HG02759 (cell line): ENCODE measurements around the gene PLIN5.

Experiments
- ATAC-seq: cut with Tn5 transposase; IDR thresholded peaks from one replicate; pipeline ENCODE4 v1.9.1; 2021; ENCODE audit warnings: mild to moderate bottlenecking, moderate library complexity; ENCODE audit not compliant: unreplicated experiment

Gene PLIN5

GRCh38 chr19:4493104-4493928 is 41.7 kb downstream of the PLIN5 start:
- no peak for ATAC-seq

DNA sequence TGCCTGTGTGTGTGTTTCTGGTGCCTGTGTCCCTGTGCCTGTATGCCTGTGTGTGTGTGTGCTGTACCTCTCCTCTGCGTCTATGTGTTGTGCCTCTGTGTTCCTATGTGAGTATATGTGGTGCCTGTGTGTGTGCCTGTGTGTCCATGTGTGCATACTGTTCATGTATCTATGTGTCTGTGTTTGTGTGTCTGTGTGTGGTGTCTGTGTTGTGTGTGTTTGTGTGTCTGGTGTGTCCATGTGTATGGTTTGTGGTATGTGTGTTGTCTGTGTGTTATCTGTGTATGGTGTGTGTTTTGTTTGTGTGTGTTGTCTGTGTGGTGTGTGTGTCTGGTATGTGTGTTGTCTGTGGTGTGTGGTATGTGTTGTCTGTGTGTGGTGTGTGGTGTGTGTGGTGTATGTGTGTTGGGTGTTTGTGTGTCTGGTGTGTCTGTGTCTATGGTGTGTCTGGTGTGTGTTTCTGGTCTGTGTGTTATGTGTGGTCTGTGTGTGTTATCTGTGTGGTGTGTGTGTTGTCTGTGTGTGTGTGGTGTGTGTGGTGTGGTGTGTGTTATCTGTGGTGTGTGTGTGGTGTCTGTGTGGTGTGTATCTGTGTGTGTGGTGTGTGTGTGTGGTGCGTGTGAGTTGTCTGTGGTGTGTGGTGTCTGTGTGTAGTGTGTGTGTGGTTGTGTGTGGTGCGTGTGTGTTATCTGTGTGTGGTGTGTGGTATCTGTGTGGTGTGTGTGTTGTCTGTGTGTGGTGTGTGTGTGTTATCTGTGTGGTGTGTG is 42.5 kb downstream of the PLIN5 start:
- no peak for ATAC-seq

DNA sequence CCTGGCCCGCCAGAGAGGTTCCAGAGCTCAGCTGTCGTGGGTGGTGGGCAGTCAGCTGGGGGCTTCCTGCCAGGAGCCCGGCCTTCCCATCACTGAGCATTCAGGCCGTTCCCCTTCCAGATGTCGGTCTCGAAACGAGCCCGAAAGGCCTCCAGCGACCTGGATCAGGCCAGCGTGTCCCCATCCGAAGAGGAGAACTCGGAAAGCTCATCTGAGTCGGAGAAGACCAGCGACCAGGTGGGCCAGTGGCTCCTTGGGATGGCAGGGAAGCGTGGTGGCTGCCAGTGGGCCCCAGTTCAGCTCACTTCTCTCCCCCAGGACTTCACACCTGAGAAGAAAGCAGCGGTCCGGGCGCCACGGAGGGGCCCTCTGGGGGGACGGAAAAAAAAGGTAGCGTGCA is 43.6 kb downstream of the PLIN5 start:
- ATAC-seq, result no peak

- no peak for ATAC-seq
These were observed 46.5 kb downstream of the PLIN5 start for GRCh38 chr19:4488496-4488895.

DNA sequence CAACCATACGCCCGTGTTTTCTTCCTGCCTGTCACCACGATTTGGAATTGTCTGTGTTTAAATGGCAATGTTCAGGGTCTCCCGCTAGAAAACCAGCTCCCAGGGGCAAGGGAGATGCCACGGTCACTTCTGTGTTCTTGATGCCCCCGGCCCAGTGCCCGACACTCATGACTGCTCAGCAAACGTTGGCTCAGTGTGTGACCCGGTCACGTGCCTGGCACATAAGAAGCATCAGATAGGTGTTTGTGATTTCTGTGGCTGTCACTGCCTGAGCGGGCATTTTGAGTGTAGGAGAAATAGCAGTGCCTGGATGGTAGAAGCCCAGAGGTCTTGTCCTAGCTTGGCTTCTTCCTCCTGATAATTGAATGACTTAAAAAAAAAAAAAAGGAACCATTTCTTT is 47.5 kb downstream of the PLIN5 start:
- no peak for ATAC-seq

GRCh38 chr19:4483385-4483784 is 51.6 kb downstream of the PLIN5 start:
- ATAC-seq, result no peak

DNA sequence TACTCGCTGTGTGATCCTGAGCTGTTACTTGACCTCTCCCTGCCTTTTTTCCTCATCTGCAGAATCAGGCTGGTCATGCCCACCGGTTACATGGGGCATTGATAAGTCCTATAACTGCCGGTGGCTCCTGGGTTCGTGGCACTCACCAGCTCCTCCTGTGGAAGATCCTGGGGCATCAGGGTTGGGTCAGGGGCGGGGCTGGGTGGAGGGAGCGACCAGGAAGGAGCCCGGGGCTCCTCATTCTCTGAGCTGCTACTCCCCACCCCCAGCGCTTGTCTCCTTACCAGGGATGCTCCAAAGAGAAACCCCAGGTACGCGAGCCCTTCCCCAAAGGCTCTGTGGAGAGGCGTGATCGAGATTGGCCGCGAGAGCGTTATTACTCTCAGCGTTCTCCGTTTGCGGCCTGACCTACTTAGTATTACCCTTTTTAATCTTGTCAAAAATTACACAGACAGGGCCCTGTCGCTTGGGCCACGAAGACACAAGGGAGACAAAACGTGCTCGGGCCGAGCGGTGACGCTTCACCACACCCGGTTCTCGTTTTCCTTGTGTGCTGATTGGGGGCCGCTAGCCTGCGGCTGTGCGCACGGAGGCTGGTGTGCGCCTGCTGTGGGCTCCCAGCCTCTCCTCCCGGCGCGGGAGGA is 52.2 kb downstream of the PLIN5 start:
- no peak for ATAC-seq

DNA sequence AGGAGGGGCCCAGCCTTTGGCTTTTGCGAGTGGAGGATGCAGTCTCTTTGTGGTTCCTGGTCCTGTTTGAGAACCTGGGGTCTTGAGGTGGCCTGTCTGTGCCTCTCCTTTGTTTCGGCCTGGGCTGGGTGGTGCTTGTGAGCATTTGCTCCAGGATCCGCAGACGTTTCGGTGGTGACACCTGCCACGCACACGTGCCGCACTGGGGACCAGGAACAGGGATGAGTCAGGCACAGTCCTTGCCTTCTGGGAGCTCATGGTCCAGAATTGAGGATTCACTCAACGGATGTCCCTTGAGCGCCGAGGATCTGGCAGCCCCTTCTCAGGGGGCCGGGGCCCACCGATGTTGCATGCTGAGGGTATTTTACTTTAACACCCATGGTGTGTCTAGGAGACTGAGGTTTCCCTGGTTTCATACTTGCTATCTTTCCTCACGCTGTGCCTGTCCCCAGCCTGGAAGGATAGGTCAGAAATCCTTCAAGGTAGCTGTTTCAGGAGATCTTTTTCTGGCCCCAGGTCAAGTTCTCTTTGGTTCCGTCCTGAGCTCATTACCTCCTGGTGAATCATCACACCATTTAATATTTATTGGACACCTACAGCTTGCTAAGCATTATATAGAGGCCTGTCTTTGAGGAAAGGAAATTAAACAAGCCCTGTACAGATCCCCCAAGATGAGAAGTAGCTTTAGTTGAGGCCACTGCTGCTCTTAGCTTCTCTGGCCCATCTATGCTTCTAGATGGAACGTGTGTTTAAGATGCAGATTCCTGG is 57.8 kb downstream of the PLIN5 start:
- ATAC-seq, result no peak

DNA sequence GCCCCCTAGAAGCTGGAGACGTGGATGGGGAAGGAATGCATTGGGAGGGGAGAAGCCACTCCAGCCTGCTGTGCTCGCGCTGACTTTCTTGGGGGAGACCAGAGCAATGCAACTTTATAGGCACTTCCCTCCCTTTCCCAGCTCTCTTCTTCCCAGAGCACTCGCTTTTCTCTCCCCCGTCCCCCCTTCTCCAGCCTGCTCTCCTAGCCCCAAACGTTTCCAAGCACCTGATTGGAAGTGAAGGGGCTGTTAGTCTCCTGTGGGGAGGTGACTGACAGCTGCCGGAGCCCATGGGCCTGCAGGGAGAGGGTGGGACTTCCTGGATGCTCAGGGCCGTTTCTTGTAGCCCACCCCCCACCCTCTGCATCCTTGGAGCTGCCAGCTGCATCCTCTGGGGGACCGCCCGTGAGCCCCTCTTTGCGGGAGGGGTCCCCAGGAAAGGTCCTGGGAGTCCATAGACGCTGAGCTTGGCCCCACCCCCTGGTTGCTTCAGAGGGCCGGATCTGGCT is 60.5 kb downstream of the PLIN5 start:
- no peak for ATAC-seq

DNA sequence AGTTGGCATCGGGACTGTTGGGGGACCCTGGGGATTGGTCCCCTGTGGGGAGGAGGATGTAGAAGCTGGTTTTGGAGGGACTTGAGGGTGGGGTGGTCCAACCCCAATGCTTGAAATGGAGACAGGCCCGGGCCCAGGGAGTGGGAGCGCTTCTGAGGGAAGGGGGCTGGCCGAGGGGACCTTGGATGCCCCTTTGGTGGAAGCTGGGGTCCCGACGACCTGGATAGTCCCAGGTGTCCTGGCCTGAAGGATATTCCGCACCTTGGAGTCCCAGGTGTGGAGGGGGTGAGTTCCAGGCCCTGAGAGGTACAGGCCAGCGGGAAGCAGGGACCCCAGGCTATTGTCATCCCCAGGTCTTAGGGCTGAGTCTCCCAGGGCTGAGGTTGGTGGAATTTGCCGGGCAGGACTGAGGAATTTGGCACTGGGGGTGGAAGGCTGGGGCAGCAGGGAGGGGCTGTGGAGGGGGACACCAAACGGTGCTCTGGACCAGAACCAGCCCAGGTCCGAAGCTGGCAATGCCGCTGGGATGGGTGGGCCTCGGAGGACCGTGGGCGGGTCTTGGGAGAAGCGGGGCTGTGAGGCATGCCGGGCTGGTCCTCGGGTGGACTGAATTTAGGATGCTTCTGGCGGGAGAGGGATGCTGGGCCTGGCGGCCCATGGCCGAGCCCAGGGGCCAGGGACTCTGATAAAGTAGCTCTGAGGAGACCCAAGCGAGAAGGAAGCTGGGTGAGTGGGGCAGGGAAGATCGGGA is 61.1 kb downstream of the PLIN5 start:
- no peak for ATAC-seq

- ATAC-seq, result no peak
These were observed 61.8 kb downstream of the PLIN5 start for GRCh38 chr19:4473011-4473762.
